Omental fat pad (tissue), 4 donors: ENCODE data around the gene TLX1. TPM values are rescaled to one million over a fixed set of nuclear protein-coding genes. Genes with fewer than 3 reads are reported as not detected.

Source experiments
- ATAC-seq: fragments of 150-250 bp; one replicate; pipeline ENCODE4 v1.9.1; 2016; ENCODE audit warnings: mild to moderate bottlenecking, moderate library complexity; ENCODE audit not compliant: low FRiP score
- DNase-seq: peaks from one replicate; pipeline ENCODE4 v3.0.0-alpha.2; 2019; ENCODE audit warnings: low spot score
- CTCF ChIP-seq, 3 donors: fragments of 450-650 bp; IDR thresholded peaks; one replicate each; pipeline ENCODE4 v1.5.1; 2016 to 2017; ENCODE audit warnings: antibody characterized with exemption in 3 of 3, mild to moderate bottlenecking in 3 of 3, moderate library complexity in 2 of 3
- total RNA-seq, 4 donors: library from RNA; depleted of rRNA; stranded (reverse); fragments of >200 nt; gene quantifications; one replicate each; pipeline ENCODE4 v1.1.0, GENCODE V29; 2016

The TLX1 gene
- total RNA-seq, 4 donors from 2014 or later, result not detected

- DNase-seq, result no peak
- ATAC-seq, result no peak
- TF ChIP-seq CTCF (IDR thresholded peaks at IDR 0.05), result no peak
Observed at GRCh38 chr10:101091546-101092290, 39.4 kb upstream of the TLX1 start.

GRCh38 chr10:101092881-101093354, 38.2 kb upstream of the TLX1 start:
- no peak for ATAC-seq
- no peak for DNase-seq
- no peak for TF ChIP-seq CTCF (IDR thresholded peaks at IDR 0.05)

- DNase-seq (no peak), ATAC-seq (no peak)
- TF ChIP-seq CTCF (IDR thresholded peaks at IDR 0.05), result no peak
Observed at GRCh38 chr10:101094121-101094879, 36.8 kb upstream of the TLX1 start.

GRCh38 chr10:101095004-101095403, 36.1 kb upstream of the TLX1 start:
- ATAC-seq (no peak), DNase-seq (no peak)
- TF ChIP-seq CTCF (IDR thresholded peaks at IDR 0.05), result no peak

GRCh38 chr10:101095550-101096213, 35.4 kb upstream of the TLX1 start:
- ATAC-seq (peak; percentile 52), DNase-seq (peak; percentile 63)

GRCh38 chr10:101096378-101096777, 34.7 kb upstream of the TLX1 start:
- DNase-seq, result no peak

More at GRCh38 chr10:101095550-101096213, 35.4 kb upstream of the TLX1 start:
- TF ChIP-seq CTCF (IDR thresholded peaks at IDR 0.05), result peak in 1 of 3 donors; percentile 22

More at GRCh38 chr10:101096378-101096777, 34.7 kb upstream of the TLX1 start:
- no peak for TF ChIP-seq CTCF (IDR thresholded peaks at IDR 0.05)
- no peak for ATAC-seq
